SU-DHL-6 (cell line): ENCODE results near the gene PPFIBP1.

Experiments used
- H2AFZ ChIP-seq: fragments of 200-600 bp; sonication (generic); 2 replicates; pipeline ENCODE4 v1.6.1; 2014; ENCODE audit warnings: low read depth, mild to moderate bottlenecking, moderate library complexity, mixed read lengths, antibody characterized with exemption, low read length; ENCODE audit not compliant: severe bottlenecking
- H3F3A ChIP-seq: fragments of 200-600 bp; shearing (Covaris generic); 2 replicates; pipeline ENCODE4 v1.6.0; 2016; ENCODE audit warnings: antibody characterized with exemption, mild to moderate bottlenecking; ENCODE audit not compliant: insufficient read depth
- H3K27ac ChIP-seq: fragments of 200-600 bp; sonication (generic); 2 replicates; pipeline ENCODE4 v1.5.1; 2016; ENCODE audit warnings: low read depth, mild to moderate bottlenecking, low read length, moderate library complexity, mixed read lengths
- H3K27me3 ChIP-seq: fragments of 200-600 bp; sonication (generic), shearing (Covaris generic); 2 replicates; pipeline ENCODE4 v1.6.0; 2014; ENCODE audit warnings: mild to moderate bottlenecking, low read length
- H3K36me3 ChIP-seq: fragments of 200-600 bp; sonication (generic); 2 replicates; pipeline ENCODE4 v1.6.1; 2014; ENCODE audit warnings: mild to moderate bottlenecking, low read length, mixed read lengths
- H3K4me2 ChIP-seq: fragments of 300-600, 200-600 bp; shearing (Covaris generic), sonication (generic); 2 replicates; pipeline ENCODE4 v1.6.0; 2014; ENCODE audit warnings: low read length, low read depth, mild to moderate bottlenecking; ENCODE audit not compliant: poor library complexity, severe bottlenecking
- H3K4me3 ChIP-seq: fragments of 200-600 bp; sonication (generic); 2 replicates; pipeline ENCODE4 v1.5.1; 2014; ENCODE audit warnings: antibody characterized with exemption, low read length, mild to moderate bottlenecking, mixed read lengths; ENCODE audit not compliant: insufficient read depth, poor library complexity, severe bottlenecking
- H3K79me2 ChIP-seq: fragments of 200-600 bp; sonication (generic); 2 replicates; pipeline ENCODE4 v1.6.1; 2014; ENCODE audit warnings: mild to moderate bottlenecking, low read length, moderate library complexity; ENCODE audit not compliant: insufficient read depth
- H3K9ac ChIP-seq: fragments of 200-600 bp; sonication (generic); 2 replicates; pipeline ENCODE4 v1.7.0; 2014; ENCODE audit warnings: mild to moderate bottlenecking, low read length
- H3K9me2 ChIP-seq: fragments of 200-600 bp; sonication (generic); replicated peaks from 2 replicates; pipeline ENCODE4 v1.6.1; 2014; ENCODE audit warnings: low read length; ENCODE audit not compliant: insufficient read depth
- H3K9me3 ChIP-seq: fragments of 200-600 bp; sonication (generic); 2 replicates; pipeline ENCODE4 v1.6.1; 2014; ENCODE audit warnings: low read length, mixed read lengths; ENCODE audit not compliant: insufficient read depth
- H4K20me1 ChIP-seq: fragments of 200-600 bp; sonication (generic); 2 replicates; pipeline ENCODE4 v1.6.1; 2014; ENCODE audit warnings: low read depth, mild to moderate bottlenecking, antibody characterized with exemption, low read length, moderate library complexity, mixed read lengths
- EZH2phosphoT487 ChIP-seq: fragments of 200-600 bp; sonication (generic), shearing (Covaris generic); conservative IDR thresholded peaks from 2 replicates; pipeline ENCODE4 v1.6.1; 2018; ENCODE audit warnings: mild to moderate bottlenecking, antibody characterized with exemption, low read length, moderate library complexity, mixed read lengths
- TF ChIP-seq, protein P1 (sequence below): fragments of 200-600 bp; sonication (generic); IDR thresholded peaks from one replicate; pipeline ENCODE4 v1.5.1; 2017; ENCODE audit warnings: antibody characterized with exemption, mild to moderate bottlenecking, low read length, moderate library complexity; ENCODE audit not compliant: insufficient read depth, poor library complexity, severe bottlenecking

PPFIBP1 gene

GRCh38 chr12:27645671-27646070 is 121.7 kb downstream of the PPFIBP1 start:
- TF ChIP-seq, protein P1, sequence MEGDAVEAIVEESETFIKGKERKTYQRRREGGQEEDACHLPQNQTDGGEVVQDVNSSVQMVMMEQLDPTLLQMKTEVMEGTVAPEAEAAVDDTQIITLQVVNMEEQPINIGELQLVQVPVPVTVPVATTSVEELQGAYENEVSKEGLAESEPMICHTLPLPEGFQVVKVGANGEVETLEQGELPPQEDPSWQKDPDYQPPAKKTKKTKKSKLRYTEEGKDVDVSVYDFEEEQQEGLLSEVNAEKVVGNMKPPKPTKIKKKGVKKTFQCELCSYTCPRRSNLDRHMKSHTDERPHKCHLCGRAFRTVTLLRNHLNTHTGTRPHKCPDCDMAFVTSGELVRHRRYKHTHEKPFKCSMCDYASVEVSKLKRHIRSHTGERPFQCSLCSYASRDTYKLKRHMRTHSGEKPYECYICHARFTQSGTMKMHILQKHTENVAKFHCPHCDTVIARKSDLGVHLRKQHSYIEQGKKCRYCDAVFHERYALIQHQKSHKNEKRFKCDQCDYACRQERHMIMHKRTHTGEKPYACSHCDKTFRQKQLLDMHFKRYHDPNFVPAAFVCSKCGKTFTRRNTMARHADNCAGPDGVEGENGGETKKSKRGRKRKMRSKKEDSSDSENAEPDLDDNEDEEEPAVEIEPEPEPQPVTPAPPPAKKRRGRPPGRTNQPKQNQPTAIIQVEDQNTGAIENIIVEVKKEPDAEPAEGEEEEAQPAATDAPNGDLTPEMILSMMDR, result no peak
- no peak for TF ChIP-seq EZH2phosphoT487
- no peaks in the 10 kb centered on the region for H3K9me2 ChIP-seq
- no peaks in the 10 kb centered on the region for H3K36me3 ChIP-seq
- no peaks in the 10 kb centered on the region for H3K9me3 ChIP-seq
- no peaks in the 10 kb centered on the region for H3K27me3 ChIP-seq
- no peak overlapping the region for H3K4me3 ChIP-seq
- no peaks in the 10 kb centered on the region for H3K79me2 ChIP-seq
- no peaks in the 10 kb centered on the region for H4K20me1 ChIP-seq
- H3K4me2 ChIP-seq, result no peak overlapping the region
- no peak overlapping the region for H2AFZ ChIP-seq
- no peak overlapping the region for H3K9ac ChIP-seq
- no peak overlapping the region for H3K27ac ChIP-seq
- H3F3A ChIP-seq, result no peaks in the 10 kb centered on the region

GRCh38 chr12:27646149-27646548 is 122.1 kb downstream of the PPFIBP1 start:
- H3K27ac ChIP-seq, result no peak overlapping the region
- no peaks in the 10 kb centered on the region for H4K20me1 ChIP-seq
- H3K36me3 ChIP-seq, result no peaks in the 10 kb centered on the region
- H3K4me3 ChIP-seq, result no peak overlapping the region
- H2AFZ ChIP-seq, result no peak overlapping the region
- no peaks in the 10 kb centered on the region for H3K27me3 ChIP-seq
- H3K4me2 ChIP-seq, result no peak overlapping the region
- H3K9ac ChIP-seq, result no peak overlapping the region
- TF ChIP-seq EZH2phosphoT487, result no peak
- TF ChIP-seq, protein P1, result no peak
- no peaks in the 10 kb centered on the region for H3K79me2 ChIP-seq
- H3K9me2 ChIP-seq, result no peaks in the 10 kb centered on the region
- no peaks in the 10 kb centered on the region for H3F3A ChIP-seq
- H3K9me3 ChIP-seq, result no peaks in the 10 kb centered on the region

- H3K9me2 ChIP-seq, result no peaks in the 10 kb centered on the region
- no peaks in the 10 kb centered on the region for H3F3A ChIP-seq
- no peak overlapping the region for H3K9ac ChIP-seq
- H3K9me3 ChIP-seq, result no peaks in the 10 kb centered on the region
- no peaks in the 10 kb centered on the region for H3K27me3 ChIP-seq
- no peaks in the 10 kb centered on the region for H3K79me2 ChIP-seq
- no peaks in the 10 kb centered on the region for H3K36me3 ChIP-seq
- H3K4me2 ChIP-seq, result no peak overlapping the region
- H3K4me3 ChIP-seq, result no peak overlapping the region
- H3K27ac ChIP-seq, result no peak overlapping the region
- TF ChIP-seq EZH2phosphoT487, result no peak
- TF ChIP-seq, protein P1, result no peak
- no peak overlapping the region for H2AFZ ChIP-seq
- no peaks in the 10 kb centered on the region for H4K20me1 ChIP-seq
Observed at GRCh38 chr12:27650011-27650410, 126.0 kb downstream of the PPFIBP1 start.
